Middle frontal gyrus (tissue), 1 donor: ENCODE results near the gene NPIPA5.
A peak's percentile ranks its signal among the peaks of the same experiment; 100 is the strongest.
"Not testable (repeated sequence)": the region's sequence is repeated elsewhere in the genome, so short reads cannot be mapped to it uniquely, and the experiment has no call there.

ENCODE experiments used
- DNase-seq: peaks from one replicate; pipeline ENCODE4 v3.0.0-alpha.2; 2015; ENCODE audit warnings: low spot score; ENCODE audit errors: extremely low spot score

NPIPA5 gene

DNA sequence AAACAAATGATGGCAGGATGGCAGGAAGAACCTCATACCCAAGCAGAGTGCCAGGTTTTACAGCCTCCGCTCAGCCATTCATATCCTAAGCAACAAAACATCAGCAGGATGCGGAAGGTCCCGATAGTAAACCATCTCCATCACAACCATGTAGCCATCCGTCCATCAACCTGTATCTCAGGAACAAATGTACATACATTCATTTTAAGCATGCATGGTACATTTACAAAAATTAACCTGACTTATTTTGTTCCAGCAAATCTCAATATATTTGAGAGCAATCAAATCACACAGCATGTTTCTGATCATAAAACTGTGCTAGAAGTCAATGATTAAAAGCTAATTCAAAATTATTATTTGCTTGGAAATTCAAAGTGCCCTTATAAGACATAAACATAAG is at the start of gene NPIPA5:
Gene NPIPA5 (minus strand): TSS at position 101 of the 400 bp plus-strand sequence. CDS start 0 bp downstream, at position 101.
- not testable (repeated sequence) for DNase-seq

DNA sequence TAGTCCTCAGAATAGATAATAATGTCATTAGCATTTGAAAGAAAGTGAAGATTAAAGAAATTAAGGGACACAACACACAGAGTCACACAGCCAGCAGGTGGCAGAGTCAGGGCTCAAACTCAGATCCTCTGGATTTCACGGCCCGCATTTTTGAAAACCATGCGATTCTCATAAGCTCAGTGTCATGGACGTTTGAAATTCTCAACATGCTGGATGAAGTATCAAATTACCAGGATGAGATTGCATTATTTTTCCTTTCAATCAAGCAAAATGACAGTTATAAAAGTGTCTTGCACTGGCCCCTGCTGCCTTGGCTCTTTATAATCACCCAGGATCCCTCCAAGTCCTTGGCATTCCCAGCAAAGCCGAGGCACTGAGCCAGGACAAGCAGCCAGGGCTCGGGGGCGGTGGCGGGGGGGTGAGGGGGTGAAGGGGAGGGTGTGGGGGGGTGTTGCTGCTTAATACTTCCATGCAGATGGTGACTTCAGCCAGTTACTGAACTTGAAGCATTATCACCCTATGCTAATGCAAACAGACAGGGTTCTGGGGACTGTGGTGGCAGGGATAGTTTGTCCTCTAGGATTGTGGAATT is 49.6 kb upstream of the NPIPA5 start:
- DNase-seq, result peak; percentile 49

- no peak for DNase-seq
Measured at GRCh38 chr16:15426796-15427195, 48.7 kb upstream of the NPIPA5 start.

GRCh38 chr16:15425861-15426260 is 47.8 kb upstream of the NPIPA5 start:
- no peak for DNase-seq

DNA sequence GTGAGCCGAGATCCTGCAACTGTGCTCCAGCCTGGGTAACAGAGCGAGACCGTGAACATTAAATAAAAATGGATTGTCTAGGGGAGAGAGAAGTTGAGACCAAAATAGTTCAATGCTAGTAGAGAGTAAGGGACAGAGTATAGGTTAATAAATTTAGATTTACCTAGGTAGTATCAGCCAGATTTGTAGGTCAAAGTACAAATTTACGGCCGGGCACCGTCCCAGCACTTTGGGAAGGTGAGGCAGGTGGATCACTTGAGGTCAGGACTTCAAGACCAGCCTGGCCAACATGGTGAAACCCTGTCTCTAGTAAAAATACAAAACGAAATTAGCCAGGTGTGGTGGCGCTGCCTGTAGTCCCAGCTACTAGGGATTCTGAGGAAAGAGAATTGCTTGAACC is 44.1 kb upstream of the NPIPA5 start:
- no peak for DNase-seq

GRCh38 chr16:15421696-15422095 is 43.6 kb upstream of the NPIPA5 start:
- not testable (repeated sequence) for DNase-seq

GRCh38 chr16:15418206-15418605 is 40.1 kb upstream of the NPIPA5 start:
- no peak for DNase-seq

DNA sequence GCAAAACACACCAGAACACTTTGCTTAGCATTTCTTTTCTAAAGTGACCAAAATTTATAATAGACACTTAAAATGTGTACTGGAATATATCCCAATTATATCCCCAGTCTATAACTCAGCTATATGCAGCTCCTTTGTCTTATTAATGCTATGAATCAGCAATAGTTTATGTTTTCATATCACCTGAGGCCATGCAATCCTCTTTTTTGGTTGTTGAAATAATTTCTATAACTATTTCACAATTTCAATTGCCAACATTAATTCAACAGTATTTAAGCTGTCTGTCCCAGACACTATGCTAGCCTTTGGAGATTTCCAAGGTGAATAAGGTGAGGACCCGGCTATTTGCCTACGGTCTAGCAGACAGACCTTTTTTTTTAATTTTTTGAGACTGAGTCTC is 39.1 kb upstream of the NPIPA5 start:
- DNase-seq, result no peak

GRCh38 chr16:15415511-15415985 is 37.5 kb upstream of the NPIPA5 start:
- no peak for DNase-seq

DNA sequence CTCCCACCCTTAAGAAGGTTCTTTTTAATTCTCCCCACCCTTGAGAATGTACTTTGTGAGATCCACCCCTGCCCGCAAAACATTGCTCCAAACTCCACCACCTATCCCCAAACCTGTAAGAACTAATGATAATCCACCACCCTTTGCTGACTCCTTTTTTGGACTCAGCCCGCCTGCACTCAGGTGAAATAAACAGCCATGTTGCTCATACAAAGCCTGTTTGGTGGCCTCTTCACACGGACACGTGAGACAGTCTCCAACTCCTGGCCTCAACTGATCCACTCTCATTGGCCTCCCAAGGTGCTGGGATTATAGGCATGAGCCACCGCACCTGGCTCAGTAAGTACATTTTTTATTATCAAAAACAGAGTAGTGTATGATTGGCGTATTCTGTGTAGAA is 31.4 kb upstream of the NPIPA5 start:
- not testable (repeated sequence) for DNase-seq

DNA sequence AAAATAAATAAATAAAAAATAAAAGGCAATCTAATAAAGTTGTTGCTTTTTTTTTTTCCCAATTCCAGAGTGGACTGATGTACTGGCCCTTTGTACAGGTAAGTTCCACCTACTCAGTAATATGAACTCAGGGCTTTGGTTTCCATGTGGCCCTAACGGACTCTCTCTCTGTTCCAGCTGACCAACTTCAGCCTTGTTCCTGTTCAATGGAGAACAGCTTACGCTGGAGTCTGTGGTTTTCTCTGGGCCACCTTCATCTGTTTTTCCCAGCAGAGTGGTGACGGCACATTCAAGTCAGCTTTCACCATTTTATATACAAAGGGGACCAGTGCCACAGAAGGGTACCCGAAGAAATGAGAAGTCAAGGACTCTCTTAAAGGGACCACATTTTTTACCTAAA is 29.7 kb upstream of the NPIPA5 start:
- not testable (repeated sequence) for DNase-seq

DNA sequence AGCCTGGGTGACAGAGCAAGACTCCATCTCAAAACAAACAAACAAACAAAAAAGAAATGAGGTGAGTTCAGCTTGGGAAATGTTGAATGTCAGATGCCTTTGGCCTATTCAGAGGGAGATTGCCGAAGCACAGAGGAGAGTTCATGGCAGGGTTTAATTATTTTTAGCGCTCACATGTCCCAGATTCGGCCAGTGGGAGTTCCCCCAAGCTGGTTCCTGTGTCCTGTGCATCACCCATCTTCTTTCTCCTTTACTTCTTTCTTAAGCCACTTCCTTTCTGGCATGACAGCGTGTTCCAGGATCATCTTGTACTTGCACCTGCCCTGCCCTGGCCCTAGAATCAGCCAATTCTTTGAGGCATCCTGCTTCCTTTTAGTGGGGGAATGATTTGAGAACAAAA is 26.7 kb upstream of the NPIPA5 start:
- DNase-seq, result no peak

DNA sequence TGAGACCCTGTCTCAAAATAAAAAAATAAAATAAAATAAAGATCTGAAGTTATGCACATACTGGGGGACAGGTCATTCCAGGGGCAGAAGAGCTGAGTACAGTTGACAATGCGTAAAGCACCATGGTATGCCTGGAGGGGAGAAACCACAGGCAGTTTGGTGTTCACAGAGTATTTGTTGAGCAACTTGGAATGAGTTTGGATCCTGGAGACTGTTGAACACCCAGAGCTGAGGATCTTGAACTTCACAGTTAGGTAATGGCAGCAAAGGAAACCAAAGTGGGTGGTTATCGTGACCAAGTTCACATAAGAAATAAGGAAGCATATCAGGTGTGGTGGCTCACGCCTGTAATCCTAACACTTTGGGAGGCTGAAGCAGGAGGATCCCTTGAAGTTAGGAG is 26.0 kb upstream of the NPIPA5 start:
- DNase-seq, result not testable (repeated sequence)

GRCh38 chr16:15403392-15403995 is 25.4 kb upstream of the NPIPA5 start:
- DNase-seq, result no peak

DNA sequence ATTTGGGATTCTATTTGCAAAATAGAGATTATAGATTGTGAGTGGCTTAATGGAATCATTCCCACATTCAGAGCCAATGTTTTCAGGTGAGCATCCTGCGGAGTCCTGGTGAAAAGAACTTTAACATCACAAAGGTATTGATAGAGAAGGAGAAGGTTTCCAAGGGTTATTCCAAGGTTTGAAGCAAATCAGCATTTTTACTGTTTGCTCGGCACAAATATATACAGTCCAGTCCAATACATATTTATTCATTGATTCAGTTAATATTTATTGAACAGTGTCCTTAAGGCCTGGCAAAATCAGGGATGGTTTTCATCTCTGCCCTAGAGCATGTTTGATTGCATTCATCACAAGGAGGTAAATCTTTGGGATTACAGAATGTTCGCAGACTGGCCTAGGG is 23.9 kb upstream of the NPIPA5 start:
- DNase-seq, result no peak

DNA sequence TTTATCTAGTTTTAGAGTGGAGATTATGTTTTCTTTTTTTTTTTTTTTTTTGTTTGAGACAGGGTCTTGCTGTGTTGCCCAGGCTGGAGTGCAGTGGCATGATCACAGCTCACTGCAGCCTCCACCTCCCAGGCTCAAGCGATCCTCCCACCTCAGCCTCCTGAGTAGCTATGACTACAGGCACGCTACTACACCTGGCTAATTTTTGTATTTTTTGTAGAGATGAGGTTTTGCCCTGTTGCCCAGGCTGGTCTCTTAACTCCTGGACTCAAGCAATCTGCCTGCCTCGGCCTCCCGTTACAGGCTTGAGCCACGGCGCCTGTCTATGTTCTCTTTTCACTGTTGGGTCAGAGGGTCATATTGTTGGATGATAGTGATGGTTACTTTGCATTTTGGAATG is 22.2 kb upstream of the NPIPA5 start:
- DNase-seq, result not testable (repeated sequence)

DNA sequence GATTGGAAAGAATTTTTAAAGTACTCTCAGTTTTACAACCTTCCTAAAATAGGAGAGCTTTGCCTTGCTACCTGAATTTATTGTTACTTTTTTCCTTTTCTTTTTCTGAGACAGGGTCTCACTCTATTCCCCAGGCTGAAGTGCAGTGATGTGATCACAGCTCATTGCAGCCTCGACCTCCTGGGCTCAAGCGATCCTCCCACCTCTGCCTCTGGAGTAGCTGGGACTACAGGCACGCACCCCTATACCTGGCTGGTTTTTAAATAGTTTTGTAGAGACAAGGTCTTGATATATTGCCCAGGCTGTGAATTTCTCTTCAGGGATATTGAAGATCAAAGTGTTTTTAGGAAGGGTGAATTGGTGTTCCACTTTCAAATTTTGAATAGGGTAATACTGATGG is 21.2 kb upstream of the NPIPA5 start:
- DNase-seq, result no peak

- no peak for DNase-seq
Measured at GRCh38 chr16:15398618-15399316, 20.7 kb upstream of the NPIPA5 start.

DNA sequence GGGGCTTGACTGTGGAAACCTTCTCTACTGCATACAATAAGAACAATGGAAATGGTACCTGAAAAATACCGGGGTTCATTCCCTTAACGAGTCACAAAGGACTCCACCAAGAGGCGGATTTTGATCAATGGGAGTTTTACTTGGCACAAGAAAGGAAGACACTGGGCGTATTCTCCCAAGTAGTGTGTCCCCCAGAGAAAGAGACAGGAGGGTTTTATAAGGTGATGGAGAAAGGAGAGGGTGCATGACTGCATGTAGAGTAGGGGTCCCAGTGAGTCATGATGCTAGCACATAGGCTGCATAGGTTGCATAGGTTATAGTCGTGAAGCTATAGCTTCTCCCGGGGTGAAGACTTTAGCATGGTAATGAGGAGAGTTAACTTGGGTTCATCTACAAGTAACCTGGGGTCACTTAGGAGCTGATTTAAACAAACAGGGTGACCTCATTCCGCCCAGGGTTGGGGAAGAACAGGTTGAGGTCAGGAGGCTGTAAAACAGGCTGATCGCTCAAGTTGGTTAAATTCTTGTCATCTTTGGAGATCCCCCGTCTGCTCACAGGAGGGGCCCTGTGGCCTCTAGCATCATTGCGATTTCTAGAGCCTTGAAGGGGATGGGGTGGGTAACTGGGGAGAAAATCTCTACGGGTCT is 19.0 kb upstream of the NPIPA5 start:
- DNase-seq, result no peak

DNA sequence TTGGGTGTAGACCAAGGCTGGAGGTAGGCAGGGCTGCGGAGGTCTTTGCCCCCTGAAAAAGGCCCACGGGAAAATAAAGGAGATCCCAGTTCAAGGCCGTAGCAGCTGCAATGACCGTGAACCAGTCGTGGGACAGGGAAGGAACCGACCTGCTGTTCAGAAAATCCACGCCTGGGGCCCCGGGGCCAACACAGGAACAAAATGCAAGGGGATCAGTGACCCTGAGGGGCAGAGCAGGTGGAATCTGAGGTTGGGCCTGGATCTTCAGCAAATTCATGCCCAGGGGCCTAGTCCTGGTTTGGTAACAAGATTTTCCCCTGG is 18.4 kb upstream of the NPIPA5 start:
- DNase-seq, result not testable (repeated sequence)

GRCh38 chr16:15395631-15396508 is 17.8 kb upstream of the NPIPA5 start, which contains the start of gene MPV17L:
MPV17L (plus strand) TSS chr16:15395754; CDS start chr16:15395898, 144 bp downstream.
- DNase-seq, result not testable (repeated sequence)
